GM18502 (cell line): Measurements from ENCODE around the gene SIX5.
"Not testable (repeated sequence)": the region's sequence is repeated elsewhere in the genome, so short reads cannot be mapped to it uniquely, and the experiment has no call there.

ENCODE experiments used
- ATAC-seq: cut with Tn5 transposase; IDR thresholded peaks from one replicate; pipeline ENCODE4 v1.9.1; 2021; ENCODE audit warnings: mild to moderate bottlenecking; ENCODE audit not compliant: unreplicated experiment, poor library complexity

The SIX5 gene

DNA sequence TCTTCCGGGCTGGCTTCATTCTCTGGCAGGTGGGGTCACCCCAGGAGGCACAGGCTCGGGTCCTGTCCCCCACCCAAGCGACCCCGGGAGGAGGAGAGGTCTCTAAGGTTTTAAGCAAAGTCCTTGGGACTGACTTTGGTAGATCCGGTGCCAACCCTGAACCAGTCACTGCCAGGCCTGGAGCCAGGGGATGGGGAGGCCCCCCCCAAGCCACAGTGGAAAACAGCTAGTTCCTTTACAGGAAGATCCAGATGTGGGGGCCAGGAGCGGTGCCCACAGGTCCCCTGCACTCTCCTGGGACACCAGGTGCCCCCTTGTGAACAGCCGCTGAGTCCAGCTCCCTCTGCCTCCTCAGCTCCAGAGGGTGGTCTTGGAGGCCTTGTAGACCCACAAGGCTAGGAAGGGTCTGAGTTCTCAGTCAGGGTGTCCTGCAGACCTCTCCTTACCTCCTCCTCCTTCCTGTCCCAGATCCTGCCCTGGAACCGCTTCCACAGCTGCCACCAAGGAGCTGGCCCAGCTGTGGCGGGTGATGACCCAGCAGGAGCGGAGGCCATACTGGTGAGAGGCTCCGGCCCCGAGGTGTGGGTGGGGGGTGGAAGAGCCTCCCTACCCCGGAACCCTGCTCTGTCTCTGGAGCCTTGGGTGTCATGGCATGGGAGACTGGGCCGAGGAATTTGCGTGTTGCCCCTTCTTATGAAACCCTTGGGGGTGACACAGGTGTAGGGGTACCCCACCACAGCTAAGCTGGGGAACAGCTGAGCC is 6.0 kb downstream of the SIX5 start:
- ATAC-seq: no peak

DNA sequence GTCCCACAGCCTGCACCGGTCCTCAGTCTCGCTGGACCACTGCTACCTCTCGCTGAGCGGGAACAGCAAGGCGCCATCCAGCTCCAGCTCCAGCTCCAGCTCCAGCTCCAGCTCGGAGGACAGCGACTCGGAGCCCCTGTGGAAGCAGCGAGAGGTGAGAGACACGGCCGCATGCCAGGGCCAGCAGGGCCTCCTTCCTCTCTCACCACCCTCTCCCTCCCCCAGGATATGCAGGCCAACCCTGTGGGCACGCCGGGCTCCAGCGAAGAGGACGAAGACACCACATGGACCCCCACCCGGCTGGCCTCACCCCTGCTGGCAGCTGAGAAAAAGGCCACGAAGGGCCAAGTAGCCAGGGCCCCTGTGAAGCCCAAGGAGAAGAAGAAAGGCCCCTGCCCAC is 7.3 kb downstream of the SIX5 start:
- no peak for ATAC-seq

DNA sequence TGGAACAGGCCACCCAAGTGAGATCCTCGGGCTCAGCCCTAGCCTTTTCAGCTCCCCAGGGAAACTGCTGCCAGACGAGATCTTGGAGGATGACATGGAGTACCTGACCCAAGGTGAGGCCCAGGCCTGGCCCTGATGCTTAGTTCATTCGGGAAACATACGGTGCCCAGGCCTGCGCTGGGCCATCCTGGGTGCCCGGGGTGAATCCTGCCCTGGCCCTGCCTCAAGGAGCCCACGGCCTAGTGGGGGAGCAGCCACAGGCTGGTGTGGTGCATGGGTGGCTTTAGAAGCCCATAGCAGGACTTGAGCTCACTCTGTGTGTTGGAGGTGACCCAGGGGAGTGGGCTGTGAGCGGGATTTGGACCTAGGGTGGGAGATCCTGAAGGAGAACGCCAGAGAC is 10.1 kb downstream of the SIX5 start:
- no peak for ATAC-seq

DNA sequence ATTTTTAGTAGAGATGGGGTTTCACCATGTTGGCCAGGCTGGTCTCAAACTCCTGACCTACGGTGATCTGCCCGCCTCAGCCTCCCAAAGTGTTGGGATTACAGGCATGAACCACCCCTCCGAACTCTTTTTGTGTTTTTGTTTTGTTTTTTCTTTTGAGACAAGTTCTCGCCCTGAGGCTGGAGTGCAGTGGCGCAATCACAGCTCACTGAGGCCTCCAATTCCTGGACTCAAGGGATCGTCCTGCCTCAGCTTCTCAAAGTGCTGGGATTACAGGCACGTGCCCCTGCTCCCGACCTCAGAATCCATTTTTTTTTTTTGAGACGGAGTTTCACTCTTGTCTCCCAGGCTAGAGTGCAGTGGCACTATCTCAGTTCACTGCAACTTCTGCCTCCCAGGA is 11.4 kb downstream of the SIX5 start:
- no peak for ATAC-seq

DNA sequence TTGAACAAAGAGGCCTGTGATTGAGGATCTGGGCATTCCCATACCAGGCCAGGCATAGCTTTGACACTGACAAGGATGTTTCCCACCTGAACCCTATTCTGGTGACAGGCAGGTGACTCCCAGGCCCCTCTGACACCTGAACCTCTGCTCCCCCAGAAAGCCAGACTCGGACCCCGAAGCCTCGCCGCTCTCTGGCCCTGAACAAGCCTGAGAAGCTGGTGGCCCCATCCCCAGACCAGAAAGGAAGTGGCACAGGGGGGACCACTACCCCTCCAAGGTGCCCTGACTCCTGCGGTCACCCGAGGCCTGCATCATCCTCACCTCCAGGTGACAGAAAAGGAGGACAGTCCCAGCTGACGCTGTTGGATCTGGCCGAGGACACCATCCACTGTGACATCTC is 14.7 kb downstream of the SIX5 start:
- no peak for ATAC-seq

DNA sequence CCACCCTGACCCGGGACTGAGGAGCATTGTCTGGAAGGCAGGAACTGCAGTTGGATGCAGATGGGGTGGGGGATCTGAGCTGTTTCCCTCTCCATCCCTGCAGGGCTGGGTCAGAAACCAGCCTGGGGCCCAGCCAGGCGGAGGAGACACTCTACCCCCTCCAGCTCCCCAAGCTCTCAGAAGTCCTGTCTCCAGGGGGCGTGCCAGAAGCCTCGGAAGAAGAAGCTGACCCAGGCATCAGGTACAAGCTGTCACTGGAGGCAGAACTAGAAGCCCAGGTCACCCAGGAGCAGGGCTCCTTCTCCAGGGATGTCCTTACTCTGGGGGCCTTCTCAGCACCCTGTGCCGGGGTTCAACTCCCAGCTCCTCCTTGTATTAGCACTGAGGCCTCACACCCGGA is 15.5 kb downstream of the SIX5 start:
- no peak for ATAC-seq

DNA sequence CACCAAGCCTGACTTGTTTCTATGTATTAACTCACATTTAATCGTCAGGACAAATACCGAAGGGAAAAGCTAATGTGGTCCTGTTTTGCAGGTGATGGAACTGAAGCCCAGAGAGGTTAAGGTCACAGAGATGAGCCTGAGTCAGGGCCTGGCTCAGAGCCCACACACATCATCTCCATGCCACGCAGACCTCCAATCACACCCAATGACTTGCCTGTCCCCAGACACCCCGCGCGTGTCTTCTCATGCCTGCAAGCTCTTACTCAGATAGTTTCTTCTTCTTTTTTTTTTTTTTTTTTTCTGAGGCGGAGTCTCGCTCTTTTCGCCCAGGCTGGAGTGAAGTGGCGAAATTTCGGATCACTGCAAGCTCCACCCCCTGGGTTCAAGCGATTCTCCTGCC is 16.4 kb downstream of the SIX5 start:
- ATAC-seq: no peak

DNA sequence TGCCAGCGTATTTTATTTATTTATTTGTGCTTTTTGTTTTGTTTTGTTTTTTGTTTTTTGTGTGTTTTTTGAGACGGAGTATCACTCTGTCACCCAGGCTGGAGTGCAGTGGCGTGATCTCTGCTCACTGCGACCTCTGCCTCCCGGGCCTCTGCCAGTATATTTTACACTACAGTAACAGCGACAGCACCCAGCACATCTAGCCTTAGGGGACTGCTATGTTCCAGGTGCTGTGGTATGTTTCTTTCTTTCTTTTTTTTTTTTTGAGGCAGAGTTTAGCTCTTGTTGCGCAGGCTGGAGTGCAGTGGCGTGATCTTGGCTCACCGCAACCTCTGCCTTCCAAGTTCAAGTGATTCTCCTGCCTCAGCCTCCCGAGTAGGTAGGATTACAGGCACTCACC is 17.6 kb downstream of the SIX5 start:
- ATAC-seq: not testable (repeated sequence)

DNA sequence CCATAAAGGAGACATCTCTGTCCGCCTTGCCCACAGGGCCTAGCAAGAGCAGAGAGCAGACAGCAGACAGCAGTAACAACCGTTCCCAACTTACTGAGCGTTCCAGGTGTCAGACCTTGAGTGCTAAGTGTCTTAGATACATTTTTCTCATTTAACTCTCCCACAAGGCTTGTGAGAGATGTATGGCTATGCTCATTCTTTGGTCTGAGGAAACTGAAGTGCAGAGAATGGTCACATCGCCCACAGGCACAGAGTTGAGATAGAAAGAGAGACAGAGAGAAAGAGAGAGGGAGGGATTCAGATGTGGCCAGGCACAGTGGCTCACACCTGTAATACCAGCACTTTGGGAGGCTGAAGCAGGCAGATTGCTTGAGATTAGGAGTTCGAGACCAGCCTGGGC is 21.5 kb downstream of the SIX5 start:
- ATAC-seq: no peak

DNA sequence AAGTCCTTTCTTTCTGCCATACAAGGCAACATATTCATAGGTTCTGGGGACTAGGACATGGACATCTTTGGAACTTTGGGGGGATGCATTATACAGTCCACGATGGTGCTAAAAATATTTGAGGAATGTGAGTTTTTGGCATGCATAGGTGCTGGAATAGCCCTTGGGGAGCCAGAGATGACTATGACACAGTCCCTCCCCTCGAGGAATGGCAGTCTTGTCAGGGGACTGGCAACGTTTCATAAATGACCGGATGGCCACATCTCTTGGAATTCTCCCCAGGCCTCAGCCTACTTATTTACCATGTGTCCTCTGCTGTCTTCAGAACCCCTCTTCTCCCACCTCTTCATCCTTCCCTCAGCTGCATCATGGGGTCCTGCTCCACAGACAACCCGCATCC is 22.2 kb downstream of the SIX5 start:
- ATAC-seq: no peak

DNA sequence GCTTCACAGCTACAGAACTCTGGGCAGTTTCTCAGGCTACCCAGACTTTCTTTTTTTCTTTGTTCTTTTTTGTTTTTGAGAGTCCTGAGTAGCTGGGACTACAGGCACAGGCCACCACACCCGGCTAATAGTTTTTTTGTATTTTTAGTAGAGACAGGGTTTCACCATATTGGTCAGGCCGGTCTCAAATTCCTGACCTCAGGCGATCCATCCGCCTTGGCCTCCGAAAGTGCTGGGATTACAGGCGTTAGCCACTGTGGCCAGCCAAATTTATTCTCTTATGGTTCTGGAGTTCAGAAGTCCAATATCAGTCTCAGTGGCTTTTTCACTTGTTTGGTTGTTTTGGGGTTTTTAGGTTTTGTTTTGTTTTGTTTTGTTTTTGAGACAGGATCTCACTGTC is 23.4 kb downstream of the SIX5 start:
- no peak for ATAC-seq

DNA sequence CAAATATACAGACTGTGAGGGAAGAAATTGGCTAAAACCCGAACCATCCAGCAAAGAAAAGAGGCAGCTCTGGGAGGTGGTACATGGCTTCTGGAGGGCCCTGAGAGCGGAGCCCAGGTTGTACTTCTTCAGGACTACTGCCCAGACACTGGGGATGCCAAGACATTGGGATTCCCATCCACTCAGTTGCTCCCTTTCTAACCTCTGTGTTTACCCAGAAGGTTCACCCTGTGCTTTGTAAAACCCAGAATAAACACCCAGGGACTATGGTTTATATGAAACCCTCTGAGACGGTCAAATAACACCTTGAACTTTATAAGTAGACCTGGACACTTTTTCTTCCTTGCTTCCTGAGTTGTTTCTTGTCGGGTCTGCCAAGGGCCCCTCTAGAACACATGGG is 26.1 kb downstream of the SIX5 start:
- ATAC-seq: no peak

DNA sequence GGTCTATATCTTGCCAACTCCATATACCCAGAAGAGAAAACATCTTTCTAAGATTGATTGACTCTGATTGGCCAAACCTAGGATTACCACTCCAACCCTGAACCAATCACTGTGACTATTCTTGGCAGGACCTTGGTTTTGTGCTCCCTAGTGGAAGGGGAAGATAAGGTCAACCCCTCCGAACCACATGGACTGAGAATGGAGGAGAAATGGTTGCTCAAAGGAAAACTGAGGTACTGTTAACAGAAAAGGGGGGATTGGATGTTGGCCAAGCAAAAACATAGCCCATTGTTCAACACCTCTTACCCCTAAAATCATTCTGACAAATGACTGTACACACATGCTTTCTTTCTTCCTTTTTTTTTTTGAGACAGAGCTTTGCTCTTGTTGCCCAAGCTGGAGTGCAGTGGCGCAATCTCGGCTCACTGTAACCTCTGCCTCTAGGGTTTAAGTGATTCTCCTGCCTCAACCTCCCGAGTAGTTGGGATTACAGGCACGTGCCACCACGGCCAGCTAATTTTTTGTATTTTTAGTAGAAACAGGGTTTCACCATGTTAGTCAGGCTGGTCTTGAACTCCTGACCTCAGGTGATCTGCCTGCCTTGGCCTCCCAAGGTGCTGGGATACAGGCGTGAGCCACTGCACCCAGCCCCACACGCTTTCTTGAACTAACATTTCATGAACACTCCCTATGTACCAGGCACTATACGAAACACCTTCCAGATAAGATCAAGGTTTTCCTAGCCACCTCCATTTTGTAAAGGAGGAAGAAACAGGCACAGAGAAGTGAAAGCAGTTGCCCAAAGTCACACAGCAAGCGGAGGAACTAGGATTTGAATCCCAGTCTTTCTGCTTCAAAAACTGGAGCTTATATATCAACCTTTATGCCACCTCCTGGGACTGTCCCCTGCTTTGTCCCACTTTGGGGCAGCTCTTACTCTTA is 29.3 kb downstream of the SIX5 start:
- ATAC-seq: no peak

DNA sequence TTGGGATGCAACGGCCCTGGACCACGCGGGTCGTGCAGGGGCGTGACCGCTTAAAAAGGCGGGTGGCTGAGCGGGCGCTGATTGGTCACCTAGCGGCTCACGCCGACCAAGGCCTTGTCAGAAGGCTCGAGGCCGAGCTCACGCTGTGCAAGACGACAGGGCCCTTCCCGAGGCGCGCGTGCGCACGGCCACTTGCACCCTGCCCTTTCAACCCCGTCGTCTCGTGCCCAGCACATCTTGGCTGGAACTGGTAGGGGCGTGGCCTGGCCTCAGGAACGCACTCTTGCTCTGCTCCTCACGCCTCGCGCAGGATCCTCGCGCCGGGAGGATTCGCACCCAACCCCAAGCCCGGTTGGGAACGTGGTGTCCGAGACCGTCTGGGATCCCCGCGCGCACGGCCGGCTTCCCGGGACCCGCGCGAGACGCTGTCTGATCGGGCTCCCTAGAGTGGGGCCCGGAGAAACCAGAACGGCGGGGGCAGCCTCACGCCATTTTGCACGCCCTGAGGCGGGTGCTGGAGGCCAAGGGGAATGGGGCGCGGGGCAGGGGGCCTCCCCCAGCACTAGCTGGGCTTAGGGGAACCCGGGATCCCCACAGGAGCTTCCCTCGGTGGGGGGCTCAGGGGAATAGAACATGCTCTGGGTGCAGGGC is 35.8 kb downstream of the SIX5 start, which contains the start of gene MEIOSIN:
MEIOSIN (plus strand) TSS at position 280 of the 651 bp plus-strand sequence. CDS start 1,938 bp downstream, outside the sequence.
- ATAC-seq: no peak

DNA sequence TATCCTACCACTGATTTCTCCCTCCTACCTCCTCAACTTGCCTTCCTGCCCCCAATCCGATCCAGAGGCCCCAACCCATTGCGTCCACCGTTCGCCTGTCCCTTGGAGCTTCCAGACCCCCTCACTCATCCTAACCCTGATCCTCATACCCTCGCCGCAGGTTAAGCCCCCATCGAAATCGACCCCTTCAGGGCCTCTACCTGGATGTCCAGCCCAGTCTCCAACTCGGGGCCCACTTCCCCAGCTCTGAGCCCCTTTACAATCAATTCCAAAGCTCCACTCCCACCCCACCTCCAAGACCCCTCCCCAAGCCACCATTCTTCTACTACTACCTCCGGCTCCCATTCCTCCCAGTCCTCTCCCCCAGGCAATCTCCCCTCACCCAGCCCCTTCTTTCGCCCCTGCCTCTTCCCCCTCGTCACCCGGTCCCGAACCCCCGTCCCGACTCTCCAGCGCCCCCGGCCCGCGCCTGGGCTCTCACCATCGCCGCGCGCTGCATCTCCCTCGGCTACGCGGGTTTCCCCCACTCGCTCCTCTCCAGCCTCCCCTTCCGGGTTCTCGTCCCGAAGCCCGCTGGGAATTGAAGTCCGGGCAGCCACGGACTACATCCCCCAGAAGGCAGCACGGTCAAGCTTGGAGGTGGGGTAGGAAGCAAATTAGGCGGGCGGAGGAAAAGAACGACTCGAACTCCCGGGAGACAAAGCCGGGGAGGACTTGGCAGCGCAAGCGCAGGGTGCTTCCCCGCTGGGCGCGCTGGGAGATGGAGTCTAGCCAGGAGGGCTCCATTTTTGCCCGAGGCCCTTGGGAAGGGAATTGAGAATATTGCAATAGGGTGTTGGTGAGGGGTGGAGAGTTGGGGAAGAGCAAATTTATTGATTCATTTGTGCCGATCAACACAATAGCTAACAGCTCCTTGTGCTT is 38.4 kb downstream of the SIX5 start, which contains the start of gene FBXO46:
FBXO46 (minus strand) TSS at position 529 of the 921 bp plus-strand sequence. CDS start 17,401 bp downstream, outside the sequence.
- peak; percentile 91 for ATAC-seq

DNA sequence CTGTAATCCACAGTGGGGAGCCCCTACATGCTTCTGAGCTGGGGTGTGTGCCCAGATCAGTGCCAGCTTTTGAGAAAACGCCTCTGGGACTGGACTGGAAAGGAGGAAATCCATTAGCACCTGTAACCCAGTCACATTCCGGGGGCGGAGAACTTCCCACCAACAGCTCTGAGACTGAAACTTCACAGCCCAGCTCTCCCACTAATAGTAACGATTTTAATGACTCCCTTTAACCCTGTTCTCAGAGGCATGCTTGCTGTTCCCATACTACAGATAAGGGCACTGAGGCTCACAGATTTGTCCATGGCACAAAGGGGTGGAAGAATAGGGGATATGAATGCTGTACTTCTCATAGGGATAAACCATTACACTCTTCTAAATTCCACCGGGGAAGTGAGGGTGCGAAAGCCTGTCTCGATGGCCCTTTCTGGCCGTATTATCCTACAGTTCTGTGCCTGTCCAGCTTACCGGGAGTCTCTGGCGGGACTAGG is 39.2 kb downstream of the SIX5 start:
- ATAC-seq: no peak

DNA sequence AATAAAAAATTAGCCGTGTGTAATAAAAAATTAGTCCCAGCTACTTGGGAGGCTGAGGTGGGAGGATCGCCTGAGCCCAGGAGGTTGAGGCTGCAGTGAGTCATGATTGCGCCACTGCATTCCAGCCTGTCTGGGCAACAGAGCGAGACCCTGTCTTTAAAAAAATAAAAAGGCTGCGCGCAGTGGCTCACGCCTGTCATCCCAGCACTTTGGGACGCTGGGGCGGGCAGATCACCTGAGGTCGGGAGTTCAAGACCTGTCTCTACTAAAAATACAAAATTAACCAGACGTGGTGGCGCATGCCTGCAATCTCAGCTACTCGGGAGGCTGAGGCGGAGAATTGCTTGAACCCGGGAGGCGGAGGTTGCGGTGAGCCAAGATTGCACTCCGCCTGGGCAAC is 40.4 kb downstream of the SIX5 start:
- not testable (repeated sequence) for ATAC-seq

DNA sequence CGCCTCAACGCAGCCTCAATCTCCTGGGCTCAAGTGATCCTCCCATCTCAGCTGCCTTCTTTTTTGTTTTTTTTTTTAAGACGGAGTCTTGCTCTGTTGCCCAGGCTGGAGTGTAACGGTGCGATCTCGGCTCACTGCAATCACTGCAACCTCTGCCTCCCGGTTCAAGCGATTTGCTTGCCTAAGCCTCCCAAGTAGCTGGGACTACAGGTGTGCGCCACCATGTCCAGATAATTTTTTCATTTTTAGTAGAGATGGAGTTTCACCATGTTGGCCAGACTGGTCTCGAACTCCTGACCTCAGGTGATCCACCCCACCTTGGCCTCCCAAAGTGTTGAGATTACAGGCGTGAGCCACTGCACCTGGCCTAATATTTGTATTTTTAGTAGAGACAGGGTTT is 49.0 kb downstream of the SIX5 start:
- ATAC-seq: not testable (repeated sequence)

DNA sequence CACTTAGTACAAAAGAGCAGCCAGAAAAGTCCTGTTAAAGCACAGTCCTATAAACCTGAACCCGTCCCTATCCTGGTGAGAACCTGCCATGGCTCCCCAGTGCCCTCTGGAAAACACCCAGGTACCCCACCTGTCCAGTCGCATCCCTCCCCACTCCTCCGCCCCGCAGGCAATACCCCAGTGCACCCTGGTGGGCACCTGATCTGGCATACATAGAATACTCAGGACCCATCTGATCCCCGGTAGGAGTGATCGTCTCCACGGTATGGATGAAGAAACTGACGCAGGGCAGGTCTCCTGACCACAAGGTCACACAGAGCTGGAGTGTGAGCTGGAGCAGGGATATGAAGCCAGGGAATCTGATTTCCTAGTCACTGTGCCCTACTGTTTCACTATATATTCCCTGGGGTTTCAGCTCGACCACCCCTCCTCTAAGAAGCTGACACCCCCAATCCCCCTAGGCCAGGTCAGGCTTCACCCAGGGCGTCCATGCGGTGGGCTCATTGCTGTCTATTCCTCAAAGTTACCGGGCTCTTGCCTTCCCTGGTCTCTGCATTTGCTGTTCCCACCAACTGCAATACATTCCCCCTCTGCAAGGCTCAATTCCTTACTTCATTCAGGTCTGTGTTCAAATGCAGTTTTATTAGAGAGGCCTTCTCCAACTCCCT is 50.9 kb downstream of the SIX5 start:
- ATAC-seq: no peak
